ENCODE measurements around the gene AAK1.

AAK1 gene

DNA sequence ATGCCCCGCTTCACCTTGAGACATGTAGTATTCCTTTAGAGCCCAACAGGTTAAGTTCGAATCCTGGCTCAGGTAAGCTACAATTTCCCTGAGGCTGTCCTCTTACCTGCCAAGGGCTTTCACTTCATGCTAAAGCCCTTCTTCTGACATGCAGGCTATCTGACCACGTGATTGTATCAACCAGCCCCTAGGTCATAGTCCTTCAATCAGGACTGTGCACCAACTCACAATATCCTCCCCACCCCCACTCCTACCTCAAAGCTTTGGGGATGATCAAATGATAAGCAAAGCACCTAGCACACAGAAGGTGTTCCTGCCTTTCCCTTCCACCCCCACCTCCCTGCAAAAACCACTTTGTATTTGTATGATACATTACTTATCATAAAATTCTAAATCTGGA, 78.9 kb downstream of the AAK1 start:
- DNase-seq (ENCODE audit: low spot score), result no peak
- Histone ChIP-seq H3K79me1 (ENCODE audit: low read depth, low read length) (no peaks in the 10 kb centered on the region), H3K4ac (ENCODE audit: low read length) (no peak overlapping the region), H2AK5ac (ENCODE audit: low read depth, low read length) (no peak overlapping the region), H3K9me3 (replicated peaks in 1 of 2; ENCODE audit: control insufficient read depth in 2 of 2, insufficient read depth in 1 of 2, low read depth in 1 of 2, low read length in 2 of 2) (no peaks in the 10 kb centered on the region), H2AFZ (ENCODE audit: low read length) (no peak overlapping the region), H2BK15ac (ENCODE audit: low read length) (no peak overlapping the region), H3K4me2 (ENCODE audit: insufficient read depth, low read length, poor library complexity, severe bottlenecking) (no peak overlapping the region), H3K4me3 (ENCODE audit: low read length in 2 of 2) (no peak overlapping the region), H4K8ac (ENCODE audit: low read depth, low read length) (no peak overlapping the region), H2BK12ac (ENCODE audit: low read length) (no peak overlapping the region), H3K4me1 (ENCODE audit: control insufficient read depth in 2 of 2, insufficient read depth in 1 of 2, low read depth in 1 of 2, low read length in 2 of 2) (peaks cover 0 to 3% of the 10 kb centered on the region in 2 donors), H3K27ac (replicated peaks; ENCODE audit: low read length) (no peak overlapping the region), H3K27me3 (ENCODE audit: control insufficient read depth in 3 of 3, insufficient read depth in 3 of 3, low read depth in 1 of 3, low read length in 3 of 3) (no peaks in the 10 kb centered on the region), H3K18ac (ENCODE audit: low read length) (no peak overlapping the region), H4K91ac (ENCODE audit: low read depth, low read length, poor library complexity) (no peak overlapping the region), H2BK5ac (ENCODE audit: low read length) (no peak overlapping the region), H3K36me3 (replicated peaks in 1 of 2; ENCODE audit: control insufficient read depth in 2 of 2, insufficient read depth in 2 of 2, low read length in 2 of 2) (no peaks in the 10 kb centered on the region), H3K23ac (ENCODE audit: low read depth, low read length, poor library complexity) (no peak overlapping the region), H3K14ac (ENCODE audit: low read length) (no peak overlapping the region), H3K9ac (ENCODE audit: low read depth, low read length, poor library complexity) (no peak overlapping the region), H2BK120ac (ENCODE audit: low read depth, low read length) (no peak overlapping the region)
- WGBS, 2 donors (ENCODE audit: extremely low coverage in 2 of 2, insufficient read length in 2 of 2, insufficient replicate concordance in 1 of 2), result no CpG with 5 or more reads among the region's 3 CpGs

DNA sequence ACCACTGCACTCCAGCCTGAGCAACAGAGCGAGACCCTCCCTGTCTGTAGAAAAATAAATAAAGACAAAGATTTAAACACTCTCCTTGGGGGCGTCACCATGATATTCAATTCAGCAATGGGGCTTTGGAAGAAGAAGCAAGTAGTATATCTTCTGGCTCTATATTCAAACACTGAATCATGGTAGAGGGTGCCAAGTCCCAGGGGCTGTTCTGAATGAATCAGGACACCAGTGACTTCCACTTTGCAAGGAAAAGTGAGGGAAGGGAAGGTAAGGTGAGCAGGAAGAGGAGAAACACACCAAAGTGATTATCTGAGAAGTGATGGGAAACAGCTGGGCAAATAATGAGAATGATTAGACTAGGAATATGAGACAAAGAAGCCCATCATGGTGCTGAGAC, 80.5 kb downstream of the AAK1 start:
- Histone ChIP-seq H2BK120ac (ENCODE audit: low read depth, low read length) (no peak overlapping the region), H3K4me3 (ENCODE audit: low read length in 2 of 2) (no peak overlapping the region), H3K79me1 (ENCODE audit: low read depth, low read length) (no peaks in the 10 kb centered on the region), H3K4ac (ENCODE audit: low read length) (no peak overlapping the region), H4K8ac (ENCODE audit: low read depth, low read length) (no peak overlapping the region), H3K23ac (ENCODE audit: low read depth, low read length, poor library complexity) (no peak overlapping the region), H3K4me2 (ENCODE audit: insufficient read depth, low read length, poor library complexity, severe bottlenecking) (no peak overlapping the region), H3K27ac (replicated peaks; ENCODE audit: low read length) (no peak overlapping the region), H2BK5ac (ENCODE audit: low read length) (no peak overlapping the region), H3K4me1 (ENCODE audit: control insufficient read depth in 2 of 2, insufficient read depth in 1 of 2, low read depth in 1 of 2, low read length in 2 of 2) (peaks cover 0 to 3% of the 10 kb centered on the region in 2 donors), H3K9ac (ENCODE audit: low read depth, low read length, poor library complexity) (no peak overlapping the region), H2BK15ac (ENCODE audit: low read length) (no peak overlapping the region), H3K18ac (ENCODE audit: low read length) (no peak overlapping the region), H3K27me3 (ENCODE audit: control insufficient read depth in 3 of 3, insufficient read depth in 3 of 3, low read depth in 1 of 3, low read length in 3 of 3) (no peaks in the 10 kb centered on the region), H2AFZ (ENCODE audit: low read length) (no peak overlapping the region), H2AK5ac (ENCODE audit: low read depth, low read length) (no peak overlapping the region), H2BK12ac (ENCODE audit: low read length) (no peak overlapping the region), H3K14ac (ENCODE audit: low read length) (no peak overlapping the region), H4K91ac (ENCODE audit: low read depth, low read length, poor library complexity) (no peak overlapping the region), H3K9me3 (replicated peaks in 1 of 2; ENCODE audit: control insufficient read depth in 2 of 2, insufficient read depth in 1 of 2, low read depth in 1 of 2, low read length in 2 of 2) (no peaks in the 10 kb centered on the region), H3K36me3 (replicated peaks in 1 of 2; ENCODE audit: control insufficient read depth in 2 of 2, insufficient read depth in 2 of 2, low read length in 2 of 2) (no peaks in the 10 kb centered on the region)
- no CpG with 5 or more reads among the region's 2 CpGs for WGBS, 2 donors (ENCODE audit: extremely low coverage in 2 of 2, insufficient read length in 2 of 2, insufficient replicate concordance in 1 of 2)
- DNase-seq (ENCODE audit: low spot score), result no peak

DNA sequence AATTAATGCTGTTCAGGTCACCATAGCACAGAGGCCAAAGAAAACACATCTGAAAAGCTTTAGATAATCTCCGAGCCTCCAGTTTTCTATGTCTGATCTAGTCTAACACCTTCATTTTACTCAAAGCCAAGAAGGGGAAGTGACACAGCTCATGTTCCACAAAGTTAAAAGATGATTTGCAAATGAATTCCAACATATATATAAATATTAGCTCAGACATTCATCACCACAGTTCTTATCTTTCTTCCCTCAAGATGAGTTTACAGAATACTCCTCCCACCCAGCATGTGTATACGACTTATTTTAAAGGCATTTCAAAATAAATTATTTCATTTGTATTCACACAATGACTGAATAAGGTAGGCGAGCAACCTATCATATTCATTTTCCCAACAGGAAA, 82.4 kb downstream of the AAK1 start:
- Histone ChIP-seq H2BK12ac (ENCODE audit: low read length) (no peak overlapping the region), H3K18ac (ENCODE audit: low read length) (no peak overlapping the region), H3K27me3 (ENCODE audit: control insufficient read depth in 3 of 3, insufficient read depth in 3 of 3, low read depth in 1 of 3, low read length in 3 of 3) (no peaks in the 10 kb centered on the region), H3K4me2 (ENCODE audit: insufficient read depth, low read length, poor library complexity, severe bottlenecking) (no peak overlapping the region), H2AK5ac (ENCODE audit: low read depth, low read length) (no peak overlapping the region), H3K4me1 (ENCODE audit: control insufficient read depth in 2 of 2, insufficient read depth in 1 of 2, low read depth in 1 of 2, low read length in 2 of 2) (peaks cover 0 to 3% of the 10 kb centered on the region in 2 donors), H2BK5ac (ENCODE audit: low read length) (no peak overlapping the region), H3K27ac (replicated peaks; ENCODE audit: low read length) (no peak overlapping the region), H3K14ac (ENCODE audit: low read length) (no peak overlapping the region), H3K23ac (ENCODE audit: low read depth, low read length, poor library complexity) (no peak overlapping the region), H3K4me3 (ENCODE audit: low read length in 2 of 2) (no peak overlapping the region), H4K8ac (ENCODE audit: low read depth, low read length) (no peak overlapping the region), H3K79me1 (ENCODE audit: low read depth, low read length) (no peaks in the 10 kb centered on the region), H3K4ac (ENCODE audit: low read length) (no peak overlapping the region), H2BK120ac (ENCODE audit: low read depth, low read length) (no peak overlapping the region), H2BK15ac (ENCODE audit: low read length) (no peak overlapping the region), H2AFZ (ENCODE audit: low read length) (no peak overlapping the region), H4K91ac (ENCODE audit: low read depth, low read length, poor library complexity) (no peak overlapping the region), H3K9ac (ENCODE audit: low read depth, low read length, poor library complexity) (no peak overlapping the region), H3K9me3 (replicated peaks in 1 of 2; ENCODE audit: control insufficient read depth in 2 of 2, insufficient read depth in 1 of 2, low read depth in 1 of 2, low read length in 2 of 2) (no peaks in the 10 kb centered on the region), H3K36me3 (replicated peaks in 1 of 2; ENCODE audit: control insufficient read depth in 2 of 2, insufficient read depth in 2 of 2, low read length in 2 of 2) (peaks cover 0 to 1% of the 10 kb centered on the region in 2 donors)
- WGBS, 2 donors (ENCODE audit: extremely low coverage in 2 of 2, insufficient read length in 2 of 2, insufficient replicate concordance in 1 of 2), result no CpG with 5 or more reads among the region's 3 CpGs
- DNase-seq (ENCODE audit: low spot score), result no peak

DNA sequence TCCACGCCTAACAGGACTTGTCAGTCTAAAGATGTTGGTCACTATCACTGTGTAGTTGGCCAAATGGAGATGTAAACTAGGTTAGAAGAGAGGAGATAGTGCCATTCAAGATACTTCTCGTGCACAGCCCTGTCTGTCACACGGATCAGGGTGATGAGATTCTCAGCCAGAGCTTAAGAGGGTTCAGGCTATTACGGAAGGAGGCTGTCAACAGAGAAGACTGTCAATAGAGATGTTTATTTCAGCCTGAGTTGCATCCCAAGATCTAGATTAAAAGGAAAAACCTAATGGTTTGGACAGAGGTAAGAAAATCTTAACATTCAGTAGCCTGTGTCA, 83.4 kb downstream of the AAK1 start:
- Histone ChIP-seq H3K79me1 (ENCODE audit: low read depth, low read length) (no peaks in the 10 kb centered on the region), H2AK5ac (ENCODE audit: low read depth, low read length) (no peak overlapping the region), H3K27ac (replicated peaks; ENCODE audit: low read length) (no peak overlapping the region), H3K4me1 (ENCODE audit: control insufficient read depth in 2 of 2, insufficient read depth in 1 of 2, low read depth in 1 of 2, low read length in 2 of 2) (peaks cover 0 to 3% of the 10 kb centered on the region in 2 donors), H3K36me3 (replicated peaks in 1 of 2; ENCODE audit: control insufficient read depth in 2 of 2, insufficient read depth in 2 of 2, low read length in 2 of 2) (peaks cover 0 to 1% of the 10 kb centered on the region in 2 donors), H2BK120ac (ENCODE audit: low read depth, low read length) (no peak overlapping the region), H2BK5ac (ENCODE audit: low read length) (no peak overlapping the region), H3K27me3 (ENCODE audit: control insufficient read depth in 3 of 3, insufficient read depth in 3 of 3, low read depth in 1 of 3, low read length in 3 of 3) (no peaks in the 10 kb centered on the region), H4K8ac (ENCODE audit: low read depth, low read length) (no peak overlapping the region), H3K9me3 (replicated peaks in 1 of 2; ENCODE audit: control insufficient read depth in 2 of 2, insufficient read depth in 1 of 2, low read depth in 1 of 2, low read length in 2 of 2) (no peaks in the 10 kb centered on the region), H4K91ac (ENCODE audit: low read depth, low read length, poor library complexity) (no peak overlapping the region), H3K18ac (ENCODE audit: low read length) (no peak overlapping the region), H3K4me2 (ENCODE audit: insufficient read depth, low read length, poor library complexity, severe bottlenecking) (no peak overlapping the region), H3K9ac (ENCODE audit: low read depth, low read length, poor library complexity) (no peak overlapping the region), H2BK15ac (ENCODE audit: low read length) (no peak overlapping the region), H3K4me3 (ENCODE audit: low read length in 2 of 2) (no peak overlapping the region), H3K14ac (ENCODE audit: low read length) (no peak overlapping the region), H2BK12ac (ENCODE audit: low read length) (no peak overlapping the region), H3K4ac (ENCODE audit: low read length) (no peak overlapping the region), H3K23ac (ENCODE audit: low read depth, low read length, poor library complexity) (no peak overlapping the region), H2AFZ (ENCODE audit: low read length) (no peak overlapping the region)
- no CpG with 5 or more reads among the region's 4 CpGs for WGBS, 2 donors (ENCODE audit: extremely low coverage in 2 of 2, insufficient read length in 2 of 2, insufficient replicate concordance in 1 of 2)
- DNase-seq (ENCODE audit: low spot score), result no peak

All from neuronal stem cell (in vitro differentiated cells).